GM18870 (cell line): ENCODE results near the gene SLC16A13.
"Not testable (repeated sequence)": the region's sequence is repeated elsewhere in the genome, so short reads cannot be mapped to it uniquely, and the experiment has no call there.

ENCODE experiments used
- ATAC-seq: cut with Tn5 transposase; IDR thresholded peaks from one replicate; pipeline ENCODE4 v1.9.1; 2021; ENCODE audit warnings: moderate library complexity; ENCODE audit not compliant: unreplicated experiment

Gene SLC16A13

DNA sequence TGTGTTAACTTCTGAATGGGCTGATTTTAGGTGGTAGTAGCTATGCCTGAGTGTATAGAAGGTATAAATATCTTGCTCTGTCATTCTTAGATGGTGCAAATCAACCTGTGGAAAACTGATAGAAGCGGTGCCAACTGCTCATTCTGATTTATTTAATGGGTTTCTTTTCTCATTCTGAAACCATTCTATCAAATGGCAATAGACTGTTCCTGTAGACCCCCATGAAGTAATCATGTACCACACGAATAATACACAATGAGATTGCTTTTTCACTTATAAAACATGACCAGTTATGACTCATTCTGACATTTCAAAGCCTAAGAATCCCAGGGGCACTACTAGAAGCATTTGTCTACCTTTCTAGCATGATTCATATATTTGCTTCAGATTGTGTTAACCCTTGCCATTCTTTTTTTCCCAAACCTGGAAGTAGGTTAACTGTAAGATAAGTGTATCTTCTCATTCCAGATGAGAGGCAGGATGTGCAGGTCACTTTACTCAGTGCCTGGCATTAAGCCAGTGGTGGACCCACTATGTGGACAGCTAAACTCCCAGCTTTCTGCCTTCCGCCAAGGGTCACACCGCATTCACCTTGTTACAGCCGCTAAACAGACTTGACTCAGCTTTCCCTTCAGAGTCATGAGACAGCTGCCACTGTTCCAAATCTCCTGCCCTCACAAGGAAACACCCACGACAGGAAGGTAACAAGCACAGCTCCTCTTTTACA is 24.5 kb downstream of the SLC16A13 start:
- no peak for ATAC-seq

DNA sequence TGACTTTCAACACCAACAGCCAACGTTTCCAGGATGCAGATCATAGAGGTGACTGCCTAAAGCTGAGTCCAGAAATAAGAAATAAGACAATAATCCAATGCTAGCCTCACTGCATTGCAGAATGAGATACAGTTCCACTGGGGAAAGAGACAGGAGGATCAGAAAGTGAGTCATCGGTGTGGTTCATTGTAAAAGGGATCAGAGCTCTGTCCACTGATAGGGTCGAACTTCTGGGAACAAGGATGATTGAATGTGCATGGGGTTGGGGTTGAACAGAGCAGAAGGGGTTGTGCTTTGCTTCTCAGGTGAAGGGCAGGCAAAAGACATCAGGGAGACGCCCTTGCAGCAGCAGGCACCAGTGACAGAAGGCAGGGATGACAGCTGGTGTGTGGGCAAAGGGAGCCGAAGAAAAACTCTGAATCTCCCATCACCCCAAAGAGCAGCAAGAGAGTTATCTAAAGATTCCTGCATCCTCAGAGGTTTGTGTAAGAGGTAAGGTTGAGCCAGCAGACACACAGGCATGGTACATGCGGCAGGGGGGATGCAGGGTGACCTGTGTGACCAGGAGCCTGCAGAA is 27.8 kb downstream of the SLC16A13 start:
- ATAC-seq: no peak

DNA sequence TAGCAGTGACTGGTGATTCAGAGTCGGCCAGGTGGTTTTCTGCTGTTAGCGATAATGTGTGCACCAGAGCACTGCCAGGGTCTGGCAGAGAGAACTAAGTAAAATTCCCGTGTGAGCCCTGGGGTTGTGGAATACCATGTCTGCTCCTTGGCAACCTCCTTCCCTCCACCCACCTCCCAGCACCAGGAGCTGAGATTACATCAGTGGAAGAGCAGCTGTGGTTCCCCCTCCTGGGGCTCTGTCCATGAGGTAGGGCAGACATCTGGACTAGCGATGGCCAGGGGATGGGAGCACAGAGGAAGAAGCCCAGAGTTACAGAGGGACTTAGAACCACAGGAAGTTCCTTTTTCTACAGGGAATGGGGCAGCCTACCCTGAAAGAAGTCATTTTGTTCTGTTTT is 28.4 kb downstream of the SLC16A13 start:
- ATAC-seq: no peak

DNA sequence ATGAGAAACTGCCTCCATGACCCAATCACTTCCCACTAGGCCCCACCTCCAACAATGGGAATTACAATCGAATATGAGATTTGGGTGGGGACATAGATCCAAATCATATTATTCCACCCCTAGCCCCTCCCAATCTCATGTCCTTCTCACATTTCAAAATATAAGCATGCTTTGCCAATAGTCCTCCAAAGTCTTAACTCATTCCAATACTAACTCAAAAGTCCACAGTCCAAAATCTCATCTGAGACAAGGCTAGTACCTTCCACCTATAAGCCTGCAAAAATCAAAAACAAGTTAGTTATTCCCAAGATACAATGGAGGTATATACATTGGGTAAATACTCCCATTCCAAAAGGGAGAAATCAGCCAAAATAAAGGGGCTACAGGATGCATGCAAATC is 31.4 kb downstream of the SLC16A13 start:
- no peak for ATAC-seq

DNA sequence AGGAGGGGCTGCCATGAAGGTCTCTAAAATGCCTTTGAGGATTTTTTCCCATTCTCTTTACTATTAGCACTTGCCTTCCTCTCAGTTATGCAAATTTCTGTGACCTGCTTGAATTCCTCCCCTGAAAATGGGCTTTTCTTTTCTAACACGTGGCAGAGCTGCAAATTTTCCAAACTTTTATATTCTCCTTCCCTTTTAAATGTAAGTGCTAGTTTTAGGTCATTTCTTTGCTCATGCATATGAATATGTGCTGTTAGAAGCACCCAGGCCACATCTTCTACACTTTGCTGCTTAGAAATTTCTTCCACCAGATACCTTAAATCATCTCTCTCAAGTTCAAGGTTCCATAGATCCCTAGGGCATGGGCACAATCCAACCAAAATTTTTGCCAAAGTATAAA is 32.5 kb downstream of the SLC16A13 start:
- ATAC-seq: no peak

DNA sequence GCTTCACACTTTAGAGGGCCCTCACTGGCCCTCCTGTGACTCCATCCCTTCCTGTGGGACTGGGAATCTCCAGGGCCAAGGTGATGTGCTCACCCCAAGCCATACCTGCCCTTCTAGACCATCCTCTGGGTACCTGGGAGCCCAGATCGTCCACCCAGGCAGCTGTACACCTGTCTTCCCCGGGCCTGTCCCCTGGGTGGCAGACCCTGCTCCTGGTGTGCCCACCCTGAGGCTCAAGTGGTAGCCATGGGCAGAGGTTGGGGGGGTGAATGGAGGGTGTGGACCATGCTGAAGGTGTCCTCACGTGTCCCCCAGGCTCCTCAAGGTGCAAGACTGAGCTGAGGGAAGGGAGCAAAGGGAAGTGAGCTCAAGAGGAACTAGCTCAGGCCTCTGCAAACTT is 34.9 kb downstream of the SLC16A13 start:
- ATAC-seq: no peak

DNA sequence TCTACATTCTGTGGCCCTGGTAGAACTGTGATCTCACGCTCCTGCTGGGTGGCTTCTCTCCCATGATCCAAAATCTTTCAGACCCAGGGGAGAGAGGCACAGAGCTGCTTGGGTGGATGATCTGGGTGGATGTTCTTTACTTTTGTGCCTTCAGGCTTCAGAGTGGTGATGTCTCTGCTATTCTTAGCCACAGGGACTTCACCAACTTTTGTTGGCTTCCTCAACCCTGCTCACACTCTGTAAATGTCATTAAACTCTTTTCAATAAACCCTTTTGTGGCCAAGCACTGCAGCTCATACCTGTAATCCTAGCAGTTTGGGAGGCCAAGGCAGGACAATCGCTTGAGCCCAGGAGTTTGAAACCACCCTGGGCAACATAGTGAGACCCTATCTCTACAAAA is 36.6 kb downstream of the SLC16A13 start:
- no peak for ATAC-seq

DNA sequence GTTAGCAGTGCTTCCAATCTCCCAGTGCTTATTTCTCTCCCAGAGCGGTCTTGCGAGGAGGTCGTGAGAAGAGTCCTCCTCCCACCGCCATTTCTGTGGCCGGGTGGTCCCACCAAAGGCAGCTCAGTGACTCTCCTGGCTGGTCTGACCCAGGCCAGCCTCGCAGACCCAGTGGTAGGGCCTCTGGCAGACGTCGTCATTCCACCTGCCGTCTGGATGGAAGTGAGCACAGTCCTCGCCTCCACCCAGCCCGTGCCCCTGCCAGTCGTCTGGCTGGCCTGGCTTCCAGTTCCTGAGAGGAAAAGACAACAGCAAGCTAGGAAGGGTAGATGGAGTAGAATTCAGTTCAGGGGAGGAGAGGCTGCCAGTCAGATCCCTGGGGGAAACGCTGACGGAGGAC is 39.1 kb downstream of the SLC16A13 start:
- no peak for ATAC-seq

DNA sequence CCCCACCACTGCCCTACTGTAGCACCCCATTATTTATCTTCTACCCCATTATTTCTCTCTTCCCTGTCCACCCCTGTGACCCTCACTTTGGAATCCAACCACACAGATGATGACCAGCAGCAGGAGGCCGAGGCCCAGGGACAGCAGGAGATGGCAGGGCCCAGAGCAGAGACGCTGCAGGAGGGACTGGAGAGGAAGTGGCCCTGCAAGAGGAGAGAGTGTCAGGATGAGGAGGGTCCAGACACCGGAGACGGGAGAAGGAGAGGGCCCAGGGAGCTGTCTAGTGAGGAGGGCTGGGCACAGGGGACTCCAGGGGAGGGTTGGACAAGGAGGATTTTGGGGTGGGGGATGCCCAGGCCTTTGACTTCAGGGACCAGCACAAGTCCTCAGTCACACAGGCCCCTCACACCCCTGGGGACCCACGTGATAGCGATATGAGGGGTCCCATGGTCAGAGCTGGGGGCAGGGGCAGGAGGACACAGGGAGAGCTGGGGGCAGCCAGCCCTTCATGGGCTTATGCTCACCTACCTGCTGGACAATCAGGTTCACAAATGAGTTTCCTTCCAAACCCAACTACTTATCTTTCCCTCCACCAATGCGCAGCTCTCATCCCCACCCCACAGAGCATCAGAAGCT is 42.2 kb downstream of the SLC16A13 start:
- ATAC-seq: no peak

DNA sequence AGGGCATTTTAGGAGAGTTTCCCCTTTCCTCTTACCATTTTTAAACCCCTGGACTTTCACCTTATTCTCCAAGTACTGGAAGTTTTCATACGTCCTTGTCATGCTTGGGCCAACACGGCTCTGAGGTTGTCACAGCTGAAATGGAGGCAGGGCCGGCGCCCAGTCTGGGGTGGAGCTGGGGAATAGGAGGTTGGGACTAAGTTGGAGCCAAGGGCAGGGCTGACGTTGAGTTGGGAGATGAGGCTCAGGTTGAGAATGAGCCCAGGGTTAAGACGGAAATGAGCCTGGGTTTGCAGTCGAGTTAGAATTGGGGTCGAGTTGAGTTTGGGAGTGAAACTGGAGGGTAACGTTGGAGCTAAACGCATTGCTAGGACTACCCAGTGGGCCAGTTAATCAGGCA is 42.9 kb downstream of the SLC16A13 start:
- no peak for ATAC-seq

DNA sequence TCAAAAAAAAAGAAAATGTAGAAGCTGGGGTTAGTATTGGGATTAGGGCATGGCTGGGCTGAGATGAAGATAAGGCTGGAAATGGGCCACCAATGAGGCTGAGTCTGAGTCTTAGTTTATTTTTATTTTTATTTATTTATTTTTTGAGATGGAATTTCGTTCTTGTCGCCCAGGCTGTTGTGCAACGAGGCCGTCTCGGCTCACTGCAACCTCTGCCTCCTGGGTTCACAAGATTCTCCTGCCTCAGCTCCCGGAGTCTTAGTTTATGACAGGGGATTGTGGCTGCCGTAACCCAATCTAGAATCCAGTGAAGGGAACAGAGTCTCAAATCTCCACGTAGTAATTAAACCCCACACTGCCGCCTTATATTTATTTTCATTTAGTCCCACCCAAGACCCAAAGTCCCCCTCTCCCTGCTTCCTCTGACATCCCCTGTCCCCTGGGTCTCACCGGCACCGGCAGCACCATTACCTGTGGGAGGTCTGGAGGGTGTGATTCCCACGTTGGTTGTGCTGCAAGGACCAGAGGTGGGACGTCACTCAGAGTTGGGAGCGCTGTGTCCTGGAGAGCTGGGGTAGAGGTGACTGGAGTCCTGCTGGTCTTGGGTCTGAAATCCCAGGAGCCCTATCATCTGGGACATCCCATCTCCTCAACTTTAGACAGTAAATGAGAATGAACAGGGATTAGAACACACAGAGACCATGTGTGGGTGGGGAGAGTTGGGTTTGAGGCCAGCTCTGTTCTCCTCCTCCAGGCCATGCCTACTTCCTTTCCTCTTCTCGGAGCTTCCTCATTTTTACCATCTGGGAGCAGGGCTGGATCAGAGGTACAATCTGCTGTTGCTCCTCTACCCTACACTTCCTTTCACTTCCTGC is 44.0 kb downstream of the SLC16A13 start, which contains the start of gene CLEC10A:
TSS of gene CLEC10A (minus strand) at position 671 of the 875 bp plus-strand sequence. CDS start 1,439 bp downstream, outside the sequence.
- no peak for ATAC-seq

DNA sequence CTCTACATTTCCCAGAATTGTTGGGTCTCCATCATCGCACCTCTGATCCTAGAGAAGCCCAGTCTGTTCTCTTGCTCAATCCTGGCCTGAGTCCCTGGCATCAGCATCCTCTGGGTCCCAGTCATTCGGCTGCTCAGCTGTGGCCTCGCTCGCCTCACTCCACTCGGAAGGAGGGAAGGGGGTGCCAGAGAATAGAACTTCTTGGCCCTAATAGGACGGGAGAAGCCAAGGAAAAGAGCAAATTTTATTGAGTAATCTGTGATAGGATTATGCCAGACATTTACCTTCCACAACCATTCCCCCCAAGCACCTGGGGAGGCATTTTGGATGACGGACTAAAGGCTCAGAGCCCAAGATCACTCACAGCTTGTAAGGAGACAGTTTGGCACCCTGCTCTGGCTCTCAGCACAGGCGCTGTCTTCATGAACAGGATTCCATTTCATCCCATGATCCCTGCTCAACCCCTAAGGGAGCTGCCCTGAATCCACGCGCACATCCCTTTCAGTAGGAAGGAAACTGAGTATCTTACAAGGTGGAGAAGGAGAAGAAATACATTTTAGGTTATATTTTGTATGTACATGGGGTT is 44.7 kb downstream of the SLC16A13 start:
- ATAC-seq: no peak

DNA sequence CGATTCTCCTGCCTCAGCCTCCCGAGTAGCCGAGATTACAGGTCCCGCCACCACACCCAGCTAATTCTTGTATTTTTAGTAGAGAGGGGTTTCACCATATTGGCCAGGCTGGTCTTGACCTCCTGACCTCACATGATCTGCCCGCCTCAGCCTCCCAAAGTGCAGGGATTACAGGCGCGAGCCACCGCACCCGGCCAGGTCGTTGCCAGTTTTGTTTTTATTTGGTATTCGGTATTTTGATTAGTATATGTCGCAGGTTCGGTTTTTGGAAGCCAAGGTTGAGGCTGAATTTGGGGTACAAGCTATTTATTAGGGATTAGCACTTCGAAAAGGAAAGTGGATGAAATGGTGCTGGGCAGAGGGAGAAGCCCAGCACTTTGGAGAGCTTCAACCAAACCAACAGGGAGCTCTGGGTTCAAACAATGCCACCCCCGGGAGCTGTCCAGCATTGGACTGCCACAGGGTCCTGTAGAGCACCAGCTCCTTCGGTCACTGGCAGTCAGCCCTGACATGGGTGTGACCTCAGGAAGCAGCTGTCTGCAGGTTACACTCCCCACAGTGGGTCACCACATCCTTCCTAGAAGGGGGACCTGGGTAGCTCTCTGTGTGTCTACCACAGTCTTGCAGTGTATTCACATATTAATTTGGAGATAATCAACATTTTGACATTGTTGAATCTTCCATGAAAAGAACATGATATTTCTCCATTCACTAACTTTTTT is 45.7 kb downstream of the SLC16A13 start:
- ATAC-seq: no peak

DNA sequence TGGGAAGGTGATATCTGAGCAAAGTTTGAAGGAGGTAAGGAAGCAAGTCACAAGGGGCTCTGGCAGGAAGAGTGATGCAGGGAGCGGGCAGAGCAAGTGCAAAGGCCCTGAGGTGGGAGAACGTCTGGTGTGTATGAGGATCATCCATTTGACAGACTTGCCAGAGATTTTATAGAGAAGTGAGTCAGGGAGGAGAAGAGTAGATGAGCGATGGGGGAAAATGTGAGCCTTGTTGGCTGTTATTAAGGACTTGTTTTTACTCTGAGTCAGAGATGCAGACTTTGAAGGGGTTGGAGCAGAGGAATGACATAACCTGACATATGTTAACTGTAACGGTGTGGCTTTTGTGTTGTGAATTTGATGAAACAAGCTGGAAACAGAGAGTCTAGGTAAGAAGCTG is 47.8 kb downstream of the SLC16A13 start:
- no peak for ATAC-seq

DNA sequence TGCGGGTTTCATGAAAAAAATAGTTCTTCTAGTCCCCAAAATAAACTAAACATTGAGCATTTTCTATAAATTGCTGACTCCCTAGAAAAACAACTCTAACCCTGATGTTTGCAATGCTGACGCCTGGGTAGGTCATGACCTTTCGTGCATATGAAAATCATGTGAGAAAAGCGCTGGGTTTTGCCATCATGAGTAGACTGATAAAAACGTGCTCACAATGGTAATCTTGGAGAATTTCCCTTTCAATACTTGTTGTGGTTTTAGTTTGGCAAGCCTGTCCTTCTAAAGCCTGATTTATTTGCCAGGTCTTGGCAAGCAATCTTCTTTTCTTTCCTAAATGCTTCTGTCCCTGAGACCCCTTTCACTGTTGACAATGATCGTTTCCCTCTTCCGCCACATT is 48.3 kb downstream of the SLC16A13 start:
- no peak for ATAC-seq

DNA sequence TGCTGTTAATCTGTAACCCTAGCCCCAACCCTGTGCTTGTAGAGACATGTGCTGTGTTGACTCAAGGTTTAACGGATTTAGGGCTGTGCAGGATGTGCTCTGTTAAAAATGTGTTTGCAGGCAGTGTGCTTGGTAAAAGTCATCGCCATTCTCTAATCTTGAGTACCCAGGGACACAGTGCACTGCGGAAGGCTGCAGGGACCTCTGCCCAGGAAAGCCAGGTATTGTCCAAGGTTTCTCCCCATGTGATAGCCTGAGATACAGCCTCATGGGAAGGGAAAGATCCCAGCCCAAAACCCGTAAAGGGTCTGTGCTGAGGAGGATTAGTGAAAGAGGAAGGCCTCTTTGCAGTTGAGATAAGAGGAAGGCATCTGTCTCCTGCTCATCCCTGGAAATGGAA is 52.6 kb downstream of the SLC16A13 start:
- ATAC-seq: not testable (repeated sequence)

DNA sequence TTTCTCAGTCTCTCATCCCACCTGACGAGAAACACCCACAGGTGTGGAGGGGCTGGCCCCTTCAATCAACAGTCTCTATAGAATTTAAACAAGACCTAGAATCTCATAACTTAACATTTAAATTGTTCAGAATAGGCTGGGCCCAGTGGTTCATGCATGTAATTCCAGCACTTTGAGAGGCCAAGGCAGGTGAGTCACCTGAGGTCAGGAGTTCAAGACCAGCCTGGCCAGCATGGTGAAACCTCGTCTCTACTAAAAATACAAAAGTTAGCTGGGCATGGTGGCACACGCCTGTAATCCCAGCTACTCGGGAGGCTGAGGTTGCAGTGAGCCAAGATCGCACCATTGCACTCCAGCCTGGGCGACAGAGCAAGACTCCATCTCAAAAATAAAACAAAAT is 53.8 kb downstream of the SLC16A13 start:
- ATAC-seq: not testable (repeated sequence)
